HepG2 (cell line): ENCODE measurements around the gene PPP1R15A. TPM values are rescaled to one million over a fixed set of nuclear protein-coding genes. Genes with fewer than 3 reads are reported as not detected.

Experiments used
- ATAC-seq: fragments of 200-7000 bp; cut with Tn5 transposase; 3 replicates; pipeline ENCODE4 v1.9.1; 2020; ENCODE audit warnings: mild to moderate bottlenecking, moderate library complexity
- BruUV-seq: library from RNA; stranded (reverse); fragments of 400-500 nt; replicated peaks from 2 replicates; lab custom pipeline; 2021; lab: Mats Ljungman, UMichigan
- CTCF ChIA-PET: fragments of 300-600 bp; formaldehyde crosslinking; extraction: SDS; loops from one replicate; lab custom pipeline; 2021; ENCODE audit warnings: low total read pairs, inconsistent platforms, low intra/inter-chr PET ratio; lab: Yijun Ruan, JAX
- POLR2A ChIA-PET: fragments of 350-600 bp; sonication (Branson Sonifier 250); formaldehyde crosslinking; loops from one replicate; lab custom pipeline; 2020; ENCODE audit warnings: antibody characterized with exemption, inconsistent platforms; lab: Yijun Ruan, JAX
- DNase-seq: peaks from one replicate; pipeline ENCODE4 v3.0.0-alpha.2; 2015; ENCODE audit warnings: low spot score
- FAIRE-seq: peaks from 3 replicates; lab custom pipeline; 2011; peaks lifted over from hg19 to GRCh38; lab: Jason Lieb, UNC
- H2AFZ ChIP-seq: one replicate; pipeline ENCODE4 v1.6.1; 2011; ENCODE audit warnings: low read length, inconsistent platforms
- H3K27ac ChIP-seq: fragments of 300-600 bp; 3 replicates; pipeline ENCODE4 v1.8.0; 2011; ENCODE audit warnings: mixed run types, mild to moderate bottlenecking, mixed read lengths, low read length, inconsistent platforms; ENCODE audit not compliant: insufficient read depth; ENCODE audit errors: extremely low read length
- H3K27me3 ChIP-seq, 2 experiments: fragments of 200-600 bp in 1 of 2; 2 replicates in 1 of 2; 3 replicates in 1 of 2; pipeline versions ENCODE4 v1.6.0 to v1.8.0; 2011; ENCODE audit warnings: low read length in 2 of 2, mild to moderate bottlenecking in 2 of 2, moderate library complexity in 2 of 2, inconsistent platforms in 1 of 2; ENCODE audit not compliant: insufficient read depth in 2 of 2, control insufficient read depth in 1 of 2
- H3K36me3 ChIP-seq, 2 experiments: fragments of 200-600 bp in 1 of 2; replicated peaks in 1 of 2; 2 replicates in 1 of 2; 3 replicates in 1 of 2; pipeline versions ENCODE4 v1.5.1 to v1.8.0; 2011; ENCODE audit warnings: low read length in 2 of 2, inconsistent platforms in 1 of 2; ENCODE audit not compliant: insufficient read depth in 2 of 2, control insufficient read depth in 1 of 2
- H3K4me1 ChIP-seq: 2 replicates; pipeline ENCODE4 v1.5.1; 2012; ENCODE audit warnings: low read length, inconsistent platforms; ENCODE audit not compliant: insufficient read depth
- H3K4me2 ChIP-seq: 2 replicates; pipeline ENCODE4 v1.6.0; 2011; ENCODE audit warnings: low read depth, low read length, inconsistent platforms
- H3K4me3 ChIP-seq, 3 experiments: fragments of 200-600 bp in 1 of 3; sonication (generic), shearing (Covaris generic) in 1 of 3; replicated peaks in 1 of 3; 2 replicates each; pipeline ENCODE4 v1.5.1; 2011 to 2016; ENCODE audit warnings: low read length in 3 of 3, inconsistent platforms in 2 of 3, low read depth in 2 of 3, mild to moderate bottlenecking in 2 of 3, control low read depth in 1 of 3, mixed read lengths in 1 of 3; ENCODE audit not compliant: insufficient read depth in 1 of 3
- H3K79me2 ChIP-seq: one replicate; pipeline ENCODE4 v1.6.1; 2011; ENCODE audit warnings: low read length, inconsistent platforms; ENCODE audit not compliant: insufficient read depth
- H3K9ac ChIP-seq: 2 replicates; pipeline ENCODE4 v1.6.0; 2011; ENCODE audit warnings: mild to moderate bottlenecking, low read depth, low read length, inconsistent platforms; ENCODE audit not compliant: insufficient read depth
- H3K9me3 ChIP-seq: 2 replicates; pipeline ENCODE4 v1.5.1; 2012; ENCODE audit warnings: mild to moderate bottlenecking, low read length
- H4K20me1 ChIP-seq: 2 replicates; pipeline ENCODE4 v1.6.0; 2011; ENCODE audit warnings: inconsistent platforms, mild to moderate bottlenecking, low read length, moderate library complexity; ENCODE audit not compliant: insufficient read depth
- FOXK2 ChIP-seq: fragments of 450-650 bp; IDR thresholded peaks from 2 replicates; pipeline ENCODE4 v1.6.1; 2016
- GTF2F1 ChIP-seq: fragments of 150-350 bp; IDR thresholded peaks from 2 replicates; pipeline ENCODE4 v1.6.1; 2014; ENCODE audit warnings: low read length
- MYNN ChIP-seq: sonication (generic); formaldehyde crosslinking; IDR thresholded peaks from 2 replicates; pipeline ENCODE4 v1.4.0; 2020; ENCODE audit warnings: mild to moderate bottlenecking, low read depth, missing genetic modification reagents
- PRDM15 ChIP-seq: sonication (generic); formaldehyde crosslinking; IDR thresholded peaks from 2 replicates; pipeline ENCODE4 v1.4.0; 2020; ENCODE audit warnings: missing genetic modification reagents
- RAD51 ChIP-seq: fragments of 450-650 bp; IDR thresholded peaks from 2 replicates; pipeline ENCODE4 v1.6.1; 2016; ENCODE audit warnings: borderline replicate concordance
- ZNF235 ChIP-seq: sonication (generic); formaldehyde crosslinking; IDR thresholded peaks from 2 replicates; pipeline ENCODE4 v1.8.1; 2023; ENCODE audit warnings: mild to moderate bottlenecking, missing genetic modification reagents, borderline replicate concordance
- ZNF33A ChIP-seq: sonication (generic); formaldehyde crosslinking; IDR thresholded peaks from 2 replicates; pipeline ENCODE4 v1.5.1; 2020; ENCODE audit warnings: missing genetic modification reagents, mild to moderate bottlenecking, moderate library complexity, borderline replicate concordance
- ZNF446 ChIP-seq: sonication (generic); formaldehyde crosslinking; IDR thresholded peaks from 2 replicates; pipeline ENCODE4 v1.5.0; 2020; ENCODE audit warnings: mild to moderate bottlenecking, missing genetic modification reagents
- WGBS: methylation state at CpG from one replicate; pipeline ENCODE4 v1.1.6; 2017; ENCODE audit warnings: low lambda C conversion rate; 5-methylcytosine and 5-hydroxymethylcytosine counted together
- in situ Hi-C: cut with HindIII; loops from 2 replicates; pipeline ENCODE4 v1.10.0; 2017; ENCODE audit warnings: low pct_unique_long_range_greater_than_20kb; ENCODE audit not compliant: extremely low pct_ligation_motif_present
- intact Hi-C: fragments of 100-400 bp; cut with micrococcal nuclease; formaldehyde crosslinking; loops from one replicate; pipeline ENCODE4 v1.10.0; 2022; ENCODE audit not compliant: unreplicated experiment
- polyA plus RNA-seq, 8 experiments: library from polyadenylated mRNA; depleted of rRNA in 3 of 8; stranded (reverse) in 7 of 8; unstranded in 1 of 8; fragments of >200 nt; fragmentation: Illumina TruSeq in 4 of 8; extraction: Trizol in 4 of 8; gene quantifications; 2 replicates each; pipeline versions ENCODE4 v1.2.1 to v1.2.3, GENCODE V29; 2011 to 2016; ENCODE audit warnings: low read depth in 4 of 8, missing spikeins in 1 of 8, mixed read lengths in 1 of 8; ENCODE audit not compliant: insufficient read depth in 1 of 8
- total RNA-seq, 5 experiments: library from RNA; depleted of rRNA; stranded (reverse); fragments of >200 nt; fragmentation: Illumina TruSeq; extraction: Trizol; gene quantifications; 2 replicates each; pipeline ENCODE4 v1.2.3, GENCODE V29; 2016; ENCODE audit warnings: low read depth in 1 of 5
- TF ChIP-seq, protein P1 (sequence below): fragments of 450-650 bp; IDR thresholded peaks from 2 replicates; pipeline ENCODE4 v1.6.1; 2016
- TF ChIP-seq, protein P2 (sequence below): sonication (generic); formaldehyde crosslinking; IDR thresholded peaks from one replicate; pipeline ENCODE4 v1.5.1; 2020; ENCODE audit warnings: mild to moderate bottlenecking, missing genetic modification reagents; ENCODE audit errors: not compliant biosample characterization

PPP1R15A gene
- total and polyA plus RNA-seq, 2 of the 13 experiments (the other 11 are each of a cell fraction or from before 2014, with no cell fraction given), result 15.6 to 18.5 TPM

- CTCF ChIA-PET, result no interaction called here
- Histone ChIP-seq H3K9ac (no peak overlapping the region), H3K27me3 (no peaks in the 10 kb centered on the region), H3K4me3 (no peak overlapping the region), H2AFZ (no peak overlapping the region), H4K20me1 (no peaks in the 10 kb centered on the region), H3K79me2 (no peaks in the 10 kb centered on the region), H3K27ac (no peak overlapping the region), H3K36me3 (peaks cover 0 to 2% of the 10 kb centered on the region in 2 experiments; a peak in 1 of 5 replicates), H3K4me2 (no peak overlapping the region), H3K4me1 (peaks cover 19% of the 10 kb centered on the region), H3K9me3 (no peaks in the 10 kb centered on the region)
- no TSS peak for BruUV-seq
- no peak for ATAC-seq
- 84% methylated on average over 5 of the region's 5 CpGs for WGBS
- intact Hi-C loops (no loop called here), in situ Hi-C loops (loop anchor here (10.0 kb wide), 1 partner anchor 158 kb away; the partner anchor contains the start of gene NTN5)
- POLR2A ChIA-PET, result no interaction called here
- no peak for FAIRE-seq
- DNase-seq, result no peak
- no peak for TF ChIP-seq ZNF235 (CRISPR knock-in tag)
- TF ChIP-seq ZNF33A (CRISPR knock-in tag), result no peak
- no peak for TF ChIP-seq FOXK2
- TF ChIP-seq, protein P1, sequence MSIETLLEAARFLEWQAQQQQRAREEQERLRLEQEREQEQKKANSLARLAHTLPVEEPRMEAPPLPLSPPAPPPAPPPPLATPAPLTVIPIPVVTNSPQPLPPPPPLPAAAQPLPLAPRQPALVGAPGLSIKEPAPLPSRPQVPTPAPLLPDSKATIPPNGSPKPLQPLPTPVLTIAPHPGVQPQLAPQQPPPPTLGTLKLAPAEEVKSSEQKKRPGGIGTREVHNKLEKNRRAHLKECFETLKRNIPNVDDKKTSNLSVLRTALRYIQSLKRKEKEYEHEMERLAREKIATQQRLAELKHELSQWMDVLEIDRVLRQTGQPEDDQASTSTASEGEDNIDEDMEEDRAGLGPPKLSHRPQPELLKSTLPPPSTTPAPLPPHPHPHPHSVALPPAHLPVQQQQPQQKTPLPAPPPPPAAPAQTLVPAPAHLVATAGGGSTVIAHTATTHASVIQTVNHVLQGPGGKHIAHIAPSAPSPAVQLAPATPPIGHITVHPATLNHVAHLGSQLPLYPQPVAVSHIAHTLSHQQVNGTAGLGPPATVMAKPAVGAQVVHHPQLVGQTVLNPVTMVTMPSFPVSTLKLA, result no peak
- TF ChIP-seq MYNN (CRISPR knock-in tag), result no peak
- TF ChIP-seq RAD51, result no peak
- no peak for TF ChIP-seq PRDM15 (CRISPR knock-in tag)
- no peak for TF ChIP-seq ZNF446 (CRISPR knock-in tag)
- TF ChIP-seq, protein P2, sequence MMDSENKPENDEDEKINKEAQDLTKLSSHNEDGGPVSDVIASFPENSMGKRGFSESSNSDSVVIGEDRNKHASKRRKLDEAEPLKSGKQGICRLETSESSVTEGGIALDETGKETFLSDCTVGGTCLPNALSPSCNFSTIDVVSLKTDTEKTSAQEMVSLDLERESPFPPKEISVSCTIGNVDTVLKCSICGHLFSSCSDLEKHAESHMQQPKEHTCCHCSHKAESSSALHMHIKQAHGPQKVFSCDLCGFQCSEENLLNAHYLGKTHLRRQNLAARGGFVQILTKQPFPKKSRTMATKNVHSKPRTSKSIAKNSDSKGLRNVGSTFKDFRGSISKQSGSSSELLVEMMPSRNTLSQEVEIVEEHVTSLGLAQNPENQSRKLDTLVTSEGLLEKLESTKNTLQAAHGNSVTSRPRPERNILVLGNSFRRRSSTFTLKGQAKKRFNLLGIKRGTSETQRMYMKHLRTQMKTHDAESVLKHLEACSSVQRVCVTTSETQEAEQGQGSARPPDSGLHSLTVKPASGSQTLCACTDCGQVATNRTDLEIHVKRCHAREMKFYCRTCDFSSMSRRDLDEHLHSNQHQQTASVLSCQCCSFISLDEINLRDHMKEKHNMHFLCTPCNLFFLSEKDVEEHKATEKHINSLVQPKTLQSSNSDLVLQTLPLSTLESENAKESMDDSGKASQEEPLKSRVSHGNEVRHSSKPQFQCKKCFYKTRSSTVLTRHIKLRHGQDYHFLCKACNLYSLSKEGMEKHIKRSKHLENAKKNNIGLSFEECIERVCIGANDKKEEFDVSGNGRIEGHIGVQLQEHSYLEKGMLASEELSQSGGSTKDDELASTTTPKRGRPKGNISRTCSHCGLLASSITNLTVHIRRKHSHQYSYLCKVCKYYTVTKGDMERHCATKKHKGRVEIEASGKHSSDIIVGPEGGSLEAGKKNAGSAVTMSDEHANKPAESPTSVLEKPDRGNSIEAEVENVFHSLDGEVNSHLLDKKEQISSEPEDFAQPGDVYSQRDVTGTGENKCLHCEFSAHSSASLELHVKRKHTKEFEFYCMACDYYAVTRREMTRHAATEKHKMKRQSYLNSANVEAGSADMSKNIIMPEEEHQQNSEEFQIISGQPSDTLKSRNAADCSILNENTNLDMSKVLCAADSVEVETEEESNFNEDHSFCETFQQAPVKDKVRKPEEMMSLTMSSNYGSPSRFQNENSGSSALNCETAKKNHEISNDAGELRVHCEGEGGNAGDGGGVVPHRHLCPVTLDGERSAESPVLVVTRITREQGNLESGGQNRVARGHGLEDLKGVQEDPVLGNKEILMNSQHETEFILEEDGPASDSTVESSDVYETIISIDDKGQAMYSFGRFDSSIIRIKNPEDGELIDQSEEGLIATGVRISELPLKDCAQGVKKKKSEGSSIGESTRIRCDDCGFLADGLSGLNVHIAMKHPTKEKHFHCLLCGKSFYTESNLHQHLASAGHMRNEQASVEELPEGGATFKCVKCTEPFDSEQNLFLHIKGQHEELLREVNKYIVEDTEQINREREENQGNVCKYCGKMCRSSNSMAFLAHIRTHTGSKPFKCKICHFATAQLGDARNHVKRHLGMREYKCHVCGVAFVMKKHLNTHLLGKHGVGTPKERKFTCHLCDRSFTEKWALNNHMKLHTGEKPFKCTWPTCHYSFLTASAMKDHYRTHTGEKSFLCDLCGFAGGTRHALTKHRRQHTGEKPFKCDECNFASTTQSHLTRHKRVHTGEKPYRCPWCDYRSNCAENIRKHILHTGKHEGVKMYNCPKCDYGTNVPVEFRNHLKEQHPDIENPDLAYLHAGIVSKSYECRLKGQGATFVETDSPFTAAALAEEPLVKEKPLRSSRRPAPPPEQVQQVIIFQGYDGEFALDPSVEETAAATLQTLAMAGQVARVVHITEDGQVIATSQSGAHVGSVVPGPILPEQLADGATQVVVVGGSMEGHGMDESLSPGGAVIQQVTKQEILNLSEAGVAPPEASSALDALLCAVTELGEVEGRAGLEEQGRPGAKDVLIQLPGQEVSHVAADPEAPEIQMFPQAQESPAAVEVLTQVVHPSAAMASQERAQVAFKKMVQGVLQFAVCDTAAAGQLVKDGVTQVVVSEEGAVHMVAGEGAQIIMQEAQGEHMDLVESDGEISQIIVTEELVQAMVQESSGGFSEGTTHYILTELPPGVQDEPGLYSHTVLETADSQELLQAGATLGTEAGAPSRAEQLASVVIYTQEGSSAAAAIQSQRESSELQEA (CRISPR knock-in tag), result no peak
- no peak for TF ChIP-seq GTF2F1
Measured at GRCh38 chr19:48833049-48833448, 39.2 kb upstream of the PPP1R15A start.
